PFSK-1 (cell line): ENCODE measurements around the gene TBC1D8.

Source experiments
- FOXP2 ChIP-seq: optimal IDR thresholded peaks from 2 replicates; pipeline ENCODE3; 2011; ENCODE audit warnings: borderline replicate concordance, control low read depth, inconsistent platforms; ENCODE audit not compliant: insufficient read depth; ENCODE audit errors: extremely low read length, extremely low read depth
- POLR2AphosphoS5 ChIP-seq: IDR thresholded peaks from 2 replicates; pipeline ENCODE4 v1.6.1; 2012; ENCODE audit warnings: low read depth, mild to moderate bottlenecking, control low read depth, low read length, moderate library complexity
- REST ChIP-seq, 2 experiments: IDR thresholded peaks; 2 replicates each; pipeline versions ENCODE4 v1.6.1 to v1.8.0; 2011 to 2012; ENCODE audit warnings: low read depth in 2 of 2, low read length in 2 of 2, control low read depth in 1 of 2, inconsistent platforms in 1 of 2, mild to moderate bottlenecking in 1 of 2, moderate library complexity in 1 of 2; ENCODE audit not compliant: insufficient read depth in 1 of 2
- SIN3A ChIP-seq: IDR thresholded peaks from 2 replicates; pipeline ENCODE4 v1.6.1; 2012; ENCODE audit warnings: mild to moderate bottlenecking, low read length, moderate library complexity, borderline replicate concordance; ENCODE audit not compliant: insufficient read depth
- TAF1 ChIP-seq: IDR thresholded peaks from 2 replicates; pipeline ENCODE4 v1.6.1; 2012; ENCODE audit warnings: low read length, control low read depth, borderline replicate concordance; ENCODE audit not compliant: insufficient read depth

Gene TBC1D8

GRCh38 chr2:100963026-100963375 lies 188.2 kb downstream of the TBC1D8 start:
- no peak for TF ChIP-seq SIN3A
- no peak for TF ChIP-seq TAF1
- no peak for TF ChIP-seq FOXP2
- no peak for TF ChIP-seq POLR2AphosphoS5
- TF ChIP-seq REST (IDR thresholded peaks at IDR 0.05; ENCODE audit: insufficient read depth in 1 of 2, low read depth in 2 of 2, low read length in 2 of 2): no peak

- TF ChIP-seq TAF1: no peak
- TF ChIP-seq FOXP2: no peak
- TF ChIP-seq SIN3A: no peak
- no peak for TF ChIP-seq REST (IDR thresholded peaks at IDR 0.05; ENCODE audit: insufficient read depth in 1 of 2, low read depth in 2 of 2, low read length in 2 of 2)
- no peak for TF ChIP-seq POLR2AphosphoS5
Measured at GRCh38 chr2:100962366-100963025, 188.7 kb downstream of the TBC1D8 start.

- TF ChIP-seq FOXP2 (no peak), REST (IDR thresholded peaks at IDR 0.05; ENCODE audit: insufficient read depth in 1 of 2, low read depth in 2 of 2, low read length in 2 of 2) (no peak), SIN3A (no peak), POLR2AphosphoS5 (no peak), TAF1 (no peak)
Measured at GRCh38 chr2:100960688-100961087, 190.5 kb downstream of the TBC1D8 start.

- no peak for TF ChIP-seq FOXP2
- TF ChIP-seq TAF1: no peak
- no peak for TF ChIP-seq REST (IDR thresholded peaks at IDR 0.05; ENCODE audit: insufficient read depth in 1 of 2, low read depth in 2 of 2, low read length in 2 of 2)
- TF ChIP-seq SIN3A: no peak
- no peak for TF ChIP-seq POLR2AphosphoS5
Measured at GRCh38 chr2:100959225-100959880, 191.8 kb downstream of the TBC1D8 start.

GRCh38 chr2:100957996-100958653 lies 193.1 kb downstream of the TBC1D8 start:
- TF ChIP-seq POLR2AphosphoS5 (no peak), FOXP2 (no peak)
